Cardiac fibroblast (primary cell): ENCODE measurements around the gene TMEM107.
A peak's percentile ranks its signal among the peaks of the same experiment; 100 is the strongest.

Experiments used
- DNase-seq, 2 donors: peaks; one replicate each; pipeline versions ENCODE4 v3.0.0 to v3.0.0-alpha.2; 2010; ENCODE audit warnings: low read depth in 2 of 2
- H3K4me3 ChIP-seq, 2 donors: replicated peaks in 1 of 2; 1 replicate in 1 of 2; 2 replicates in 1 of 2; pipeline ENCODE4 v1.5.1; 2011; ENCODE audit warnings: low read depth in 2 of 2, low read length in 2 of 2, mild to moderate bottlenecking in 2 of 2, moderate library complexity in 1 of 2
- CTCF ChIP-seq: IDR thresholded peaks from one replicate; pipeline ENCODE4 v1.5.1; 2011; ENCODE audit warnings: low read depth, mild to moderate bottlenecking, low read length, inconsistent platforms

TMEM107 gene

DNA sequence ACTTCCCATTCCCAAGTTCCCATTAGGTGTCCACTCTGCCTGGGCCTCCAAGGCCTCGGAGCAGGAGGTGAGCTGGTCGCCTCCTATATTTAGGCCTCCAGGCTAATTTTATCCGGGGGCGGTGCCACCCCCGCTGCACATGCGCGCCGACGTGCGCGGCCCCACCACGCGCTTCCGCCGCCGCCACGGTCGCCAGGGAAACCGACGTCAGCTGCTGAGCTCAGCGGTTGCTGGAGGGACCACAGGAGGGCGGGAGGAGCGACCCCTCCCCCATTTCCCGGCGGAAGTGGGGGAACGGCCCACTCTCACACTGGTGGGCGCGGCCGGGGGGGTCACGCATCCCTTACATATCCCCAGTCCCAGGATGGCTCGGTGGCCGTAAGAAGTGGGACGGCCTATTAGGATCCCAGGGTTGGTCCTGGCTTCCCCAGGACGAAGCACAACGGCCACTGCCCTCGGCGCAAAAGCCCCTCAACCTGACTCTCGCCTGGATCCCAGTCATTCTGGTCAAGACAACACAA lies 25.0 kb downstream of the TMEM107 start:
- DNase-seq = peak; percentile 94 to 98
- H3K4me3 ChIP-seq = peak overlapping the region; percentile 76 to 91
- TF ChIP-seq CTCF = no peak

DNA sequence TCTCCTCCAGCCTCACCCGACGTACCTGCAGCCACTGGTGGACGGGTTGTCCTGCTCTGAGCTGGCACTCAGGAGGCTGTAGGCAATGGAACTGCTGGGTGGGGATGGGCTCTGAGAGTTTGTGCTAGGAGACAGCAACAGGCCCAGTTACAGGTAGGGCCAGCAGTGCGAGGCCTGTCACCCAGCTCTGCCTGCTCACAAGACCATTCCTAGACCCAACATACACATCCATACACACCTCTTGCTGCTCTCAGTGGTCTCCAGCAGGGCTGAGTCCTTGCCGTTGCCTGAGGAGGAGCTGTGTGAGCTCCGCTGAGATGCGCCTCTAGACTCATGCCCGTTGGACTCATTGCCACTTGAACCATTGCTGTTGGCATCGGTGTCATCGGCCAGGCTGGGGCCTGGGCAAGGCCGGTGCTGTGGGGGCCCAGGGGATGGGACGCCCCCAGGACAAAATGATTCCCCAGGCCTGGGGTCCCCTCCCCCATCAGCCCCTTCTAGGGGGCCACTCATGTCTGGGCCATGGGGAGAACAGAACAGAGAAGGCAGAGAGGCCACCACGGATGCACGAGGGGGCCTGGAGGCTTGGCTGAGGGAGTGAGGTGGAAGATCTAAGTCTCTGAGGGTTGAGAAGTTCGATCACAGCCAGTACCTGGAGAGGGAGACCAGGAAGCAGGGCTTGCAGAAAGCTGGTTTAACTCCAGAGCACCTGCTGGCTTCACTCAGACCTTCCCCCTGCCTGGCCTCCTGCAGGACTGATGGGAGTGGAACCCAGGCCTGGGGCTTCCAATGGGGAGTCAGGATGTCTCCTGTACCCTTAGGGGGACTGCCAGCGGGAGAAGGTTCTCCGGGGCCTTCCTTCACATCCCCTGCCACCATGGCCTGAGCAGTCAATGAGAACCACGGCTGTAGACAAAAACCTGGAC lies 25.7 kb downstream of the TMEM107 start:
- H3K4me3 ChIP-seq = peak overlapping the region; percentile 76 to 91
- peak; percentile 22 to 31 for DNase-seq
- no peak for TF ChIP-seq CTCF

GRCh38 chr17:8149419-8150193 lies 26.6 kb downstream of the TMEM107 start:
- H3K4me3 ChIP-seq = no peak overlapping the region
- no peak for TF ChIP-seq CTCF
- no peak for DNase-seq

DNA sequence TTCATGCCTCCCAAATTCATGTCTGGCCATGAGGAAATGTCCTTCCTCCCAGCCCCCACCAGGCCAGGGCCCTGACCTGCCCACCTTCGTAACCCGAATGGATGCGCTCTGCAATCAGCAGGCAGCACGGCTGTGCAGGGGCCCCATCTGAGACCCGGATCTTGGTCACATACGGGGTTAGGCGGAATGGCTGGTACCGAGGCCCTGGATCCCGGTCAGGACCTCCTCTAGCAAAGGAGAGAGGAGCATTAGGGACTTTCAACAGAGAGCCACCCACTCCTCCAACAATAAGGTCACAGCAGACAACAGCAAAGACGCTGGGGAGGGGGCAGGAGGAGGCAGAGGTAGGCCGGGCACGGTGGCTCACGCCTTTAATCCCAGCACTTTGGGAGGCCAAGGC lies 27.6 kb downstream of the TMEM107 start:
- no peak for TF ChIP-seq CTCF
- DNase-seq = no peak
- H3K4me3 ChIP-seq = no peak overlapping the region

DNA sequence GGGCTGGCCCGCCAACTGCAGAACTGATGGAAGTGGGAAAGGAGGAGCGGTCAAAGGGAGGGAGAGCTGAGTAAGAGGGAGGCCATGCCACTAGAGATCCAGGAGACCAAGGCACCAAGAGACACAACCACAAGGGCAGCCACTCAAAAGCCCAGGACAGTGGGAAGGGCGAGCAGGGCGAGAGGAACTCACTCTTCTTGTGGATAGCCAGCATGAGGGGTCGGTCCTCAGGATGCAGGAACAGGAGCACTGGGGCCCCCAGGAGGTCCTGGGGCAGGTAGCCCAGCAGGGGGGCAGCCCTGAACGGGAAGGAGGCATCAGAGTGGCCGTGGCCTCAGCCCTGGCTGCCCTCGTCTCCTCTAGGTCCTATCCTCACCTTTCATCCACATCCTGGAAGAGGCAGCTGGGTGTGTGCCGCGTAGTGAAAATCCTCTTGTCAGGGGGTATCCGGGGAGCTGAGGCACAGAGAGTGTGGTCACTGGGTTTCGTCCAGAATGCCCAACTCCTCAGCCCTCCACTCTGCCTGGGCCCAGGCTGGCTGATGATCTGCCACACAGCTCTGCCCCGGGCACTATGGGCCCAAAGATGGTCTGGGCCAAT lies 28.3 kb downstream of the TMEM107 start:
- TF ChIP-seq CTCF = no peak
- H3K4me3 ChIP-seq = no peak overlapping the region
- DNase-seq = no peak

DNA sequence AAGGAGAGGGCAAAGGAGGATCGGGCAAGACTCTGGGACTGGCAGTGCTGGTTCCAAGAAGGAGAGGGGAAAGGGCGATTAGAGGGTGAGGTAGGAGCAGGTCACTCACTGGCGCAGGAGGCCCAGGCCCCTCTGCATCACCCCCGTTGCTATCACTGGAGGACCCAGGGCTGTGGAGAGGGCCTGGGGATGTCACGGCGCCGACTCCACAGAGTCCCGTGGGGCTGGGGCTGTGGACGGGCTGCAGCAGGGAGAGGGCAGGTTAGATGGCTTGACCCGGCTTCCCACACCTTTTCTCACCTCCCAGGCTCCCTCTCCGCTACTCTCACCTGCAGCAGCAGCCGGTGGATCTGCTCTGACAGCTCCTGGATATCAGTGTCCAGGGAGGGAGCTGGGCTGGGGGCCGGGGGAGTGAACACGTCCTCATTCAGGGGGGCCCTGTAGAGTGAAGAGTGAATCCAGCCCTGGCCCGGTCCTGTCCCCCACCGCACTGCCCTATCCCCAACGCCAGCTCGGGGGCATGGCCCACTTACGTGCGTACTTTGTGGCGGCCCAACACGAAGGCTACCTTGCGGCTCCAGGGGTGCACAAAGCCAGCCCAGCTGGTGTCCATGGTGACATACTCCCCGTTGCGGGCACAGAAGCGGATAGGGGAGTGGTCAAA lies 28.9 kb downstream of the TMEM107 start:
- no peak for TF ChIP-seq CTCF
- no peak overlapping the region for H3K4me3 ChIP-seq
- DNase-seq = no peak
